Measurements from ENCODE around the gene CACNA1S.

CACNA1S gene

DNA sequence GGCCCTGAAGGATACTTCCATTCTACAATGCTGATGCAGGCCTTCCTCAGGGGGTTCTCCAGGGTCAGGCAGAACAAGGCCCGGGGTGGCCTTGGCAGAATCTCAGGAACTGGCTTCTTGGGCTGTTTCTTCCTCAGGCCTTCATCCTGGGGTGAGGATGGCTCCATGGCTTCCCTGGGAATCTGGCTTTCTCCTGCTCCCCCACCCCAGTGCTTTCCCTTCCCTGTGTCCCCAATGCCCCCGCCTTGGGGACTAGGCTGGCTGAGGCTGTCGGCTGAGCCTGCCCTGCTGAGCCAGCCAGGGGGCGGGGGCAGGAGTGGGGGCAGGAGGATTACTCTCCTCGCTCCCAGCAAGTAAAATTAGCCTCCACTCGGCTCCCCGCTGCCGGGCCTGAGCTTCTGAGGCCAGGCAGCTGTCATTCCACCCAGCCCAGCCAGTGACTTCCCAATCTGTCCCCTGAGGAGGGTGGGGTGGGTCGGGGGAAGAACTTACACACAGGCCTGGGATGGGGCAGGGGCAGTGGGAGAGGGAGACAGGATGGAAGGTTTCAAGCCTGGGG is at the start of gene CACNA1S:
TSS of gene CACNA1S (minus strand) at position 254 of the 559 bp plus-strand sequence. CDS start at position 167, 87 bp downstream.
- no peak for DNase-seq (ENCODE audit: low read depth)

DNA sequence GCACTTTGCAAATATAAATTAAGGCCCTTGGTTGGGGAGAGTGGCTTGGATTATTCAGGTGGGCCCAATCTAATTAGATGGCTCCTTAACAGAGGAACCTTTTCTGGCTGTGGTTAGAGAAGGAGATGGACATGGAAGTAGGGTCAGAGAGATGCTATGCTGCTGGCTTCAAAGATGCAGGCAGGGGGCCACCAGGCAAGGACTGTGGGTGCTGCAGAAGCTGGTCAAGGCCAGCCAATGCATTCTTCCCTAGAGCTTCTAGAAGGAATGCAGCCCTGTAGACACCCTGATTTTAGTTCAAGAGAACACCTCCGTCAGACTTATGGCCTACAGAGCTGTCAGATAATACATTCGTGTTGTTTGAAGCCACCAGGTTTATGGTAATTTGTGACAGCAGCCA is 45.7 kb upstream of the CACNA1S start:
- no peak for DNase-seq (ENCODE audit: low read depth)

DNA sequence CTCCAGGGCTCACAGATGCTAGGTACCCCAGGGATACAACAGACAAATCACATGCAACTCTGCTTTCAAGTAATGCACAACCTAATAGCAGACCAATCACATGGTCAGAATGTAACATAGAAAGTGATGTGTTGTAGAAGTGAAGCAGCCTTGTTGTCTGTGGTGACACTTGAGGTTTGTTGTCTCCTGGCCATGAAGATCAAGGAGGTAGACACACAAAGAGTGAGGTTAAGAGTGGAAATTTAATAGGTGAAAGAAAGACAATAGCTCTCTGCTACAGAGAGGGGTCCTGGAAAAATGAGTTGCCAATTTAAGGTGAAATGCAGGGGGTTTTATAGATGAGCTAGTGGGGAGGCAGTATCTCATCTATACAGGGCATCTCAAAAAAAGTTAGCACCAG is 44.6 kb upstream of the CACNA1S start:
- no peak for DNase-seq (ENCODE audit: low read depth)

DNA sequence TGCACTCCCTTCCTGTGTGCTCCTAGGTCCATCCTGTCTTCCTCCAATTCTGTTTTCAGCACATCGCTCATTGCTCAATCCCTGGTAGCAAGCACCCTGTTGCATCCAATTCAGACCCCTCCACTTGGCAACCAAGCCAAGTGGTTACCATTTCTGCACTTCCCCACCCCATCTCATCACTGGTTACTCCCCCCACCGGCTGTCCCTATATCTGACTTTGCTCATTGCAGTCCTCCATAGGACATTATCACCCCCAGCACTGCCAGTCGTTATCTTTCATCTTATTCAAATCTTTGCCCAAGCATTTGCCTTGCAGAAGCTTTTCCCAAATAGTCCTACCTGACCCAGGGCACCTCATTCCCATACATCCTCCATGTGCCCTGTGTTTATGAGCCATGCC is 44.1 kb upstream of the CACNA1S start:
- DNase-seq (ENCODE audit: low read depth) = no peak

DNA sequence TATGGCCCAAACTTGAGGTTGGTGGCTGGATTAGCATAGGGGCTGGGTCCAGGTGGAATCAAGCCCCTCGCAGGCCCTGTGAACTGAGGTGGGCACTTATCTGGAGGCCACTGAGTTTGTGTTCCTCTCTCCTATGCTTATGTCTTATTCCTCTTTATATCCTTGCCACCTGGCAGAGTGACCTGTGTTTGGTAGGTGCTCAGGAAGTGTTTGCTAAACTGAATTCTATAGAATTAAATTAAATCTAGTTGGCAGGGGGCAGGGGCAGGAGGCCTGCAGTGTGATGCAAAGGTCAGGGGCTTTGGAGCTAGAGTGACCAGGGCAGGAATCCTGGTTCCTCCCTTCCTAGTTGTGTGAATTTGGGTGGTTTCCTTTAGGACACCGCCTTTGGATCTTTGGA is 43.1 kb upstream of the CACNA1S start:
- DNase-seq (ENCODE audit: low read depth) = no peak

DNA sequence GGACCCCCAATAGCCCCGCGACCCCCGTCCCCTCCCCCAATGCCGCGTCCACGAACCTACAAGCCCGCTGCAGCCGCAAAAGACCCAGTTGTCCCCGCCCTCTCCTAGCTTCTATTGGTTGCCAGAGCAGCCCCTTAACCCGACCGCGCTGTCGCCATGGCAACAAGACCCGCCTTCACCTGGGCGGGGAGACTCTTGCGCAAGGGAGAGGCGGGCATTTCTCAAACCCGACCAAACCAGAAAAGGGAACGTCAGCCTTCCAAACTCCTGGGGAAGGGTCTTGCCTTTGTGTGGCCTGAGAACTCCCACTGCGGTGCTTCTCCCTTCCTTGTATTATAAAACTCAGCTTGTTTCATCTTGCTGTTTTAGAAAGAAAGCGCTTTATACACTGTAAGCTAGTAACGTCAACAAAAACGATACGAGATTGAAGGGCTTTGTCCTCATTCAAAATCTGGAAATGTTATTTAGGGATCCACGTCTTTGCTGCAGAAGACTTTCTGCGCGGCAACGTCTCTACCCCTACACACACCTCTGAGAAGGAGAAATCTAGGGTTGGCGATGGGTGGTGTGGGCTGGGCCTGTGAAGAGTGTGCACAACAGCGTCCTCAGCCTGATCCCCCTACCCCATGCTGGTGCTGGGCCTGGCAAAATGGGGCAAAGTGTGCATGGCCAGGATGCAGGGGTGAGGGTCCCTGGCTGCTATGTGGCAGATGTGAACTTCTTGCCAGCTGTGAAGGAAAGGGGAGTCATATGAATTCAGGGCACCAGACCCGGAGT is 42.4 kb upstream of the CACNA1S start, which contains the start of gene TMEM9:
TSS of gene TMEM9 (minus strand) at position 86 of the 777 bp plus-strand sequence. CDS start 551 bp downstream, outside the sequence.
- peak; percentile 95 for DNase-seq (ENCODE audit: low read depth)

DNA sequence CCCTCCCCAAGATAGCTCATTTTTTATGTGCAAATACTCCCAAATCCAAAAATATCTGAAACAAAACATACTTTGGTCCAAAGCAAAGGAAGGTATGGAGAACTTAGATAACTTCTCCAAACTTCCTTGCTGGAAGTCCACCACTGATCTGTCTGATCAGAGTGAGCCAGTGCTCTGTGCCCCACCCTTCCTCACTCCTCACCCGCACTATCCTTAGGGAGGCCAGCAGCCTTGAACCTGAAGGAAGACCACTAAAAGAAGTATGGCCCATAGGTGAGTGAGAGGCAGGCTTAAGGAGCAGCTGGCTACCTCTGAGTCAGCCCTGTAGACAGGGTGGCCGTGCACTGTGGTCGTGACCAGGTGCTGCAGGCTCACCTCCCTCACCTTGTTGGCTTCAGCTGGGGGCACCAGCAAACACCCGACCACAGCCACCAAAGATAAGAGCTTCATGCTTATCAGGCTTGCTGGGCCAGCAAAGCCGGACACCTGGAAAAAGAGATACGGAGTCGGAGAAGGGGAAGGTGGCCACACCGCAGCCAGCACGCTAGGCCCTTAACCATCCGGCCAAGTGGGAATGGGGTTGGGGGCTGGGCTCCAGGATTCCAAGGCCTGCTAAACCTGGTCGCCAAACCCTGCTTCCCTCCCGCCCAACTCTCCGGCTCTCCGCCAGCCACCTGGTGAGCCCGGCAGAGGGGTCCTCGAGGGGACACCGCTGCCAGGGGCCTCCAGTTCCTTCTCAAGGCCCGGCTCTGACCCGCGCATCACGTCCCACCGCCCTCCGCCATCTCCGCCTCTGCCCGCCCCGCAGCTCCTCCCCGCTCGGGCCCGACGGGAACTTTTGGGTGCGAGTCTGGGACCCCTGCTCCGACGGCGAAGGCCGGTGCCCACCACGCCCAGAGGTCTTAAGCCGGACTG is 41.5 kb upstream of the CACNA1S start:
- no peak for DNase-seq (ENCODE audit: low read depth)

DNA sequence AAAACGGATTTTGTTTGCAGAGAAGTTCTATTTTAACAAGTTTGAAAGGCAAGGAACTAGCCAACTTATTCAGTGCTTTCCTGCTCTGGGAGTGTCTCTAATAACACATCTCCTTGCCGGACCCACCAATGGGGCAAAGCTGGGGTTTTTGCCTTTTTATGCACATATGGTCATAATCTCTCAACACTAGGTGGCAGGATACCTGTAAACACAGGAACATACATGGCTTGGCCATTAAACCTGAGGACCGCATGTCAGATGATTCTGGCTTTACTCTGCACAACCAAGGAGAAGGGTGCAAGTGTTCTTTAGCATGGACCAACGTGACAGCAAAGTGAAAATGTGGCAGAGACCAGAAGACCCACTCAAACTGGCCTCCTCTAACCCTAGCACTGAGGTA is 37.2 kb upstream of the CACNA1S start:
- DNase-seq (ENCODE audit: low read depth) = no peak

DNA sequence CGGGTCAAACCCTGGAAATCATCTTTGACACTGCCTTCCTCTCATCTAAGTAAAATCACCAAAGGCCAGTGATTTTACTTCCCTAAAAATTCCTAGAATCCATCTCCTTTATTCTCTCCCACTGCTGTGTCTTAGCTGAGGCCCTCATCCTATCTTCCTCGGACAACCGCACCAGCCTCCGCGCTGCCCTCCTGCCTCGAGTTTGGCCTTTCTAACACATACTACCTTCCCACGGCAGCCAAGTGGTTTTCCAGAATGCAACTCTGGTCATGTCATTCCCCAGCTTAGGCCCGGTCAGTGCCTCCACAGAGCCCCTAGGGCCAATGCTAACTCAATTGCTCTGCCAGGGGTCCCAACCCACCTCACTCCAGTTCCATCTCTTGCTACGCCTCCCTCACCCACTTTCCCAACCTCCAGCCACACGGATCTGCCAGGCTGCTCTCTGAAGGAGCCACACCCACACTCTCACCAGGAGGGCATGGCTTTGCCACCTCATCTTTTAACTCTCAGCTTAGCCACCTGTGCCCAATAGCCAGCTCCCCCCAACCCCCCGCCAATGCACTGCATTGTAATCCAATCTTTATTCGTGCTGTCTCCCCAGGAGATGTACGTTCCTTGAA is 35.3 kb upstream of the CACNA1S start:
- DNase-seq (ENCODE audit: low read depth) = no peak

DNA sequence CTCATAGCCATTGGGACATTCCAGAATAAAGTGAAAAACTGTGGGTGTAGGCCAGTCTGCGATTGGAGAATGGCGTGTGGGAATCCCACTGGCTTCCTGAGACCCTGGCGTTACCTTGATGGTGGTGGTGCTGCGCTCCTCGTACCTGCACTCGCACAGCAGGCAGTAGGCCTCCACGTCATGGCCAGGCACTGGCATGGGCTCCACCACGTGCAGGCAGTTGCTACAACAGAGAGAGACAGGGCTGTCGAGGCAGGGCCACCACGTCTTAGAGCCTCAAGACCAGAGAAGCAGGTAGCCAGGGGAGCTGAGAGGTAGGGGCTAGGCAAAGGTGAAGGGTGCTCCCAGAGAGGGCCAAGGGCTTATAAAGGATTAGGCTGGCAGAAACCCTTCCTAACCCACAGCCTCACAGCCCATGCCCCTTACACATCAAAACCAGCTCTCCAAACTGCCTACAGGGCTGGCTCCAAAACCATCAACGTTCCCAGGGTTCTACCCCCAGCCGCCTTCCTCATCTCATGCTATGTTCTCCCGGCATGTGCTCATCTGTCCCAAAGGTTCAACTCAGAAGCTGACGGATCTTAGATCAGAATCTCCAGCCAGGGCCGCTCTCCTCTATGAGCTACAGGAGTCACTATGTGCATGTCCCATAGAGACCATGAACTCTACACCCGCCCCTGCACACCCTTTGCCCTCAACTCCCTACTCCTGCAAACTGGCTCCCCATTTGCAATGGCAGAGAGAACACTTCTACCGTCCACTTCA is 34.6 kb upstream of the CACNA1S start:
- DNase-seq (ENCODE audit: low read depth) = no peak

DNA sequence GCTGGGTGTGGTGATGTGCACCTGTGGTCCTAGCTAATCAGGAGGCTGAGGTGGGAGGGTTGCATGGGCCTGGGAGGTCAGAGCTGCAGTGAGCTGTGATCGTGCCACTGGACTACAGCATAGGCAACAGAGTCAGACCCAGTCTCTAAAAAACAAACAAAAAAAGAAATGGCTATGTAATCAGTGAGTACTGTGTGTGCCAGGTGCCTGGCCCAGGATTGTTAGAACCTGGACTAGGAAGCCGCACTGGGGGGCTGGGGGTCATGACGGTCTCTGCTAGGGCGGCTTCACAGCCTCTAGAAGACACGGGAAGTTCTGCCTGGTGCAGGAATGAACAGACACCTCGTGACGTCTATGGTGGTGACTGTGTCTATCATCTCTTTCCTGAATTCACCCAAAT is 33.6 kb upstream of the CACNA1S start:
- no peak for DNase-seq (ENCODE audit: low read depth)

DNA sequence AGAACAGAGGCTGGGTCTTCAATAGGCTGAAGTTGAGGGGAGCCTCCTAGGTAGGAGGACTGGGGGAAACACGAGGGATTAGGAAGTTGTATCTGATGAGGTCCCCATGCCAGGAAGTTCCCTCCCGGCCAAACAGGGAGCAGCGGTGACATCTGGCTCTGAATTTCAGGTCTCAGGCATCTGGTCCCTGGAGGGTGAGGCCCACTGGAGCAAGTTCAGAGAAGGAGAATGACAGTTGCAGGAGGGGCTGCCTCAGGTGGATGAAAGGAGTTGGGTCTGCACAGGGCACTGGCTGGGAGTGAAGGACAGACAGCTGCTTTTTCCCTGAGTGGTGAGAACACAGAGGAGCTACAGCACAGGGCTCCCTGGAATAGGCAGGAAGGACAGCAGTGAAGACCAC is 32.9 kb upstream of the CACNA1S start:
- no peak for DNase-seq (ENCODE audit: low read depth)

DNA sequence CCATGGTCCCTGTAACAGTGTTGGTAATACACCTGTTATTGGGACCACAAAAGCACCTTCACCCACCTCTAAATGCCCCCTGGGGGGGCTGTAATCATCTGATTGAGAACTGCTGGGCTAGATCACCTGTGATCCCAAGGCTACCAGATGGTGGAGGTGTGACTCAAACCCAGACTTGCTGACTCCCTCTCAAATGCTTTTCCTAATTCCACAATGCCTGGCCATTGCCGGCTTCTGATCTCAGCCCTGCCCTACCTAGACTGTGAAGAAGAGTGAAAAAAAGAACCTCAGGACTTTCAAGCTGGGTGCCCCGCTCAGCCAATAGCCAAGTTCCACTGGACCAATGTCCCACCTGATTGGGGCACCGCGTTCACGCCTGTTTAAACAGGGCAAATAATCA is 32.5 kb upstream of the CACNA1S start:
- no peak for DNase-seq (ENCODE audit: low read depth)

DNA sequence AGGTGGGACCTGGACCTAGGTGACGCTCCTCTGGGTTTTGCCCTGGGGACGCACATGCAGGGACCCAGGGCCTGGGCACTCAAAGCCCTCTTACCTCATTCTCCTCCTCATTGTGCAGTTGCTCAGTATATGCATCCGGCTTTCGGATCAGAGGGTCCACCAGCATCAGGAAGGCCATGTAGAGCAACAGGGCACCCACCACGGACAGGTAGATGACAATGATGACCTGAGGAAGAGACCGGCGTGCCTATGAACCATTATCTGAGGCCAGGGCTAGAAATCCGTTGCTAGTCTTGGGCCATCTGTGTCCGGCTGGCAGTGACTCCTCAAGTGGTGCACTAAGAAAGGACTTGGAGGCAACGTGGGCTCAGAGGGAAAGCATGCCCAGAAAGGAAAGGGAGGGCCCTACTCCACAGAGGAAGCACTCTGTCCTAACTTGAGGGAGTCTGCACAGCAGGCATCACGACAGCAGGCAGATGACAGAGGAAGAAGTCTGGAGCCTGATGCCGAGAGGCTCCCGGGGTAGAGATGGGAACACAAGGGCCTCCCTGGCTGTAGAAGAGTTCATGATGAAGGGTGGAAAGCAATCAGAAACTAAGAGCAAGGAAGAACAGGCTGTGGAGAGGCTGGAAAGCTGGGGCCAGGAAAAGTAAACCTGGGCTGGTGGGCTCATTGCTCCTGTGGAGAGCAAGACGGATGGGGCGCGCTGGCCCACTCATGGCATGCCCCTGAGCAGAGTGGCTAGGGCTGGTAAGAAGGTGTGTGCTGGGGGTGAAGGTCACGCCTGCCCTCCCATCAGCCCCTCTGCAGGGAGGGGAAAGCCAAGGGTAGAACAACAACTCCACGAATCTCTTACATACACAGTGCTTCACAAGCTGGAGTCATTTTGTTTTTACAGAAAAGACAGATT is 31.8 kb upstream of the CACNA1S start:
- DNase-seq (ENCODE audit: low read depth) = no peak

DNA sequence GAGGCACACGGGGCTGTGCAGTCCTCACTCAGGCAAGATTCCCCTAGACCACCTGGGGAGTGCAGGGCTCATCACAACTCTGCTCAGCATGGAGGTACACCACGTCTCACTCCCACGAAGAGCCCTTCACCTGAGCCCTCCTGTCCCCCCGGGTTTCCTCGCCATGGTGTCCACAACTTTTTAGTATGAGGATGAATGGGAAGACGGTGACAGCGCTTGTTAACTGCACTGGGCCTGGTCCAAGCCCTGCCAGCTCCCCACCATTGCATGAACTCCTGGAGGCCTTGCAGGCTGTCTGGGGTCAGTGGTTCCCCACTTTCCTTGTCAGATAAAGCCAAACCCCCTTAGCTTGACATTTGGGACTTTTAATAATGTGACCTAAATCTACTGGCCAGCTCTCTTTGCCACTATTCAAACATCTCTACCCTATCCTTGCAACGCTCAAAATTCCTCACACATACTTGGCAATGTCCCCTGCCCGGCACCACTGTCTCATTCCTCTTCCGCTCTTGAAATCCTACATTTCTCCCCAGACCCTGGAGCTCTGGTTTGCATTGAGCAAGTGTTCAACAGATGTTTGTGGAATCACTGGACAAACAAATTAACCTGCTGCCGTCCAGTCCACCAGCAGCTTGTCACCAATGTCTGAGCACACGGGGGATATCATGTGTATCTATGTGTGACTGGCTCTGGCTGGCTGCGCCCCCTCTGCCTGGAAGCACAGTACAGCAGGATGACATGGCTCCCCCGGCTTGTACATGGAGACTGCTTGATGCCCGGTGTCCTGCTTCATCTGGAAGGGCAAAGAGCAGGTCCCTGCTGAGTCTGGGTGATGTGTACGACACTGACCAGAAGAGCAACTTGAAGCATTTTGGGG is 30.9 kb upstream of the CACNA1S start:
- DNase-seq (ENCODE audit: low read depth) = no peak

DNA sequence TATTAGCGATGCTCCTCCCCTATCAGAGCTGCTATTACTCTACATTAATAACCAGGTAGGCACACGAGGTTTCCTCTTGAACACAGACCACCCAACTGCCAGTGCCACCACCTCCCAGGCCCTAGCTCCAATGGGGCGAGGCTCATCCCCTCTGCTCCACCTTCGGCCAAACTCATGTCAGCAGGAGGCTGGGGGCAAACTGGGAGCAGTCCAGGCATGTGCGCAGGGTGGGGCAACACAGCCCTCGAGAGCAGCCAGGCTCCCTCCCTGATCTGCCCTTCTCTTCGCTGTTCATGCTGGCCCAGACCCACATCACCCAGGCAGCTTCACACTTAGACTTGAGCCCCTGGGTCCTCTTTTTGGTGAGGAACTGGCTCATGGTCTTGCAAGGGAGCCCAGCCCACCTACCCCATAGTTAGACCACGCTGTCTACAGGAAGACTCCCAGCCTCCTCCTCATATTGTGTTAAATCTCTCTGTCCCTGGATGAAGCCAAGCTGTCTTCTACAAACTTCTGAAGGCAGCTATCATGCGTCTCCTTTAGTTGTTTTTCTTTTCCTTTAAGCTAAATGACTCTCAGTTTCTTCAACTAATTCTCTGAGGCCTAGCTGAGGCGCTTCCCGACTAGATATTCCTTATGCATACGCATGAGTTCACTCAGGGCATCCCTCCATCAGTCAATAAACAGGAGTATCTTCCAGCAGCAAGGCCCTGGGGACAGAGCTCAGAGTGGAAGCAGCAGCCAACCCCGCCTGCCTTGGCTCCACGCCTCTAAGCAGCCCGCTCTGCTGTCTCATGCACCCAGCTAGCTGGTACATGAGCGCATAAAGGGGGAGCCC is 30.0 kb upstream of the CACNA1S start:
- no peak for DNase-seq (ENCODE audit: low read depth)

DNA sequence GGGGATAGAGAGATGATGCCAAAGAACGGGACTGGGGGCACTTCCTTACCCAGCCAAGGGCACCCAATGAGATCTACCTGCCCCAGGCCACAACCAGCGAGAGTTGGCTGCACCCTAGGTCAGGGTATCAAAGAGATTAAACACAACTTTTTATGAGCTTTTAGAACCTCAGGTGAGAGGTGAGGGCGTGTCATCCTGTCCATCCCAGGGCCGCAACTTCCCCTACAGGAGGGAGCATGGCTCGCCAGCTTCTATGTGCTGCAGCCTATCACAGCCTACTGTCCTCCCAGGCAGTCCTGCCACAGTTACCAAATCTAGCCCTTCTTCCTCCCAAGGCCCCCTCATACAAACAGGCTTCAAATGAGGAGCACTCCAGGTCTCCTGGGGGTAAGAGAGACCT is 29.2 kb upstream of the CACNA1S start:
- DNase-seq (ENCODE audit: low read depth) = no peak

DNA sequence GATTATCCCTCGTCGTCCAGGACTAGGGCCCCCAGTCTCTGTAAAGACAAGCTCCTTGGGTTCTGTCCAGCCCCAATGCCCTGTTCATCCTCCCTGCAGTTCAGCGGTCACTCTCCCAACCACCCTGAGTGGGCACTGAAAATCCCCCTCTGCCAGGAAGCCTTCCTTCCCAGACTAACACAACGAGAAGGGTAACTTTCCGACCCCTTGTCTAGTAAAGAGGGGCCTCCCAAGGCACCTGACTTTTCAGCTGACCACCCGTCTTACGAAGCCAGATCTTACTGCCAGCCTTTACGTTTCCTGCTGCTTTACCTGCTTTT is 28.7 kb upstream of the CACNA1S start:
- no peak for DNase-seq (ENCODE audit: low read depth)

Measured in activated T-cell treated with anti-CD3 and anti-CD28 coated beads for 48 hours (primary cell).